ENCODE data around the gene PYGB. TPM values are rescaled to one million over a fixed set of nuclear protein-coding genes. Genes with fewer than 3 reads are reported as not detected.
"Not testable (repeated sequence)": the region's sequence is repeated elsewhere in the genome, so short reads cannot be mapped to it uniquely, and the experiment has no call there.

Gene PYGB
- total RNA-seq, 6 donors from 2014 or later: 59.4 to 128 (median 98.4) TPM

- 67 to 71% methylated on average over 6 of the region's 6 CpGs for WGBS, 2 donors
- H3K4me3 ChIP-seq: peak overlapping the region in 2 of 4 donors; percentile 13 to 15
- ATAC-seq (ENCODE audit: low FRiP score in 2 of 2): peak in 1 of 2 donors; percentile 2
- no peaks in the 10 kb centered on the region for H3K27me3 ChIP-seq
- H3K36me3 ChIP-seq: peaks cover 0 to 16% (median 7%) of the 10 kb centered on the region in 4 donors
- peak in 1 of 2 donors; percentile 18 for DNase-seq
- H3K9me3 ChIP-seq: no peaks in the 10 kb centered on the region
- peak overlapping the region; percentile 50 to 81 (median 70) for H3K27ac ChIP-seq
- no peak for TF ChIP-seq POLR2AphosphoS5 (IDR thresholded peaks at IDR 0.05)
- H3K4me1 ChIP-seq: peaks cover 14 to 25% (median 17%) of the 10 kb centered on the region in 4 donors
Measured at GRCh38 chr20:25310921-25311728, 63.2 kb downstream of the PYGB start.

GRCh38 chr20:25312716-25313115, 64.8 kb downstream of the PYGB start:
- Histone ChIP-seq H3K4me1 (peaks cover 14 to 25% (median 17%) of the 10 kb centered on the region in 4 donors), H3K36me3 (peaks cover 0 to 18% (median 4%) of the 10 kb centered on the region in 4 donors)
- peak in 1 of 2 donors; percentile 77 for DNase-seq
- 100% methylated on average over 25 of the region's 33 CpGs; no CpG with 5 or more reads in 1 of the 2 donors for WGBS, 2 donors
- not testable (repeated sequence) for H3K27me3 ChIP-seq; H3K4me3 ChIP-seq; H3K9me3 ChIP-seq; ATAC-seq (ENCODE audit: low FRiP score in 2 of 2); H3K27ac ChIP-seq

DNA sequence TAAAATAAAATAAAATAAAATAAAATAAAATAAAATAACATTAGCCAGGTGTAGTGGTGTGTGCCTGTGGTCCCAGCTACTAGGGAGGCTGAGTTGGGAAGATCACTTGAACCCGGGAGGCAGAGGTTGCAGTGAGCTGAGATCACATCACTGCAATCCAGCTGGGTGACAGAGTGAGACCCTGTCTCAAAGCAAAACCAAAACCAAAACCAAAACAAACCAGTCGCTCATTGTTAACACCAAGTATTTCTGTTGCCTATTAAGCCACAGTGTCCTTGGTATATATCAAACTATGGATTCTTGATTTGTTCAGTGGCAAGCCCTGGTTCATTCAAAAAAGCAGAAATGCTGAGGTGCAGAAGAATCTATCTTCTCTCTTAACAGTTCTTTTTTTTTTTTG, 65.7 kb downstream of the PYGB start:
- H3K4me3 ChIP-seq: no peak overlapping the region
- H3K9me3 ChIP-seq: no peaks in the 10 kb centered on the region
- no peak overlapping the region for H3K27ac ChIP-seq
- DNase-seq: no peak
- TF ChIP-seq POLR2AphosphoS5 (IDR thresholded peaks at IDR 0.05): no peak
- no peak for TF ChIP-seq EP300 (IDR thresholded peaks at IDR 0.05)
- TF ChIP-seq POLR2A (IDR thresholded peaks at IDR 0.05): no peak
- TF ChIP-seq, protein P1, sequence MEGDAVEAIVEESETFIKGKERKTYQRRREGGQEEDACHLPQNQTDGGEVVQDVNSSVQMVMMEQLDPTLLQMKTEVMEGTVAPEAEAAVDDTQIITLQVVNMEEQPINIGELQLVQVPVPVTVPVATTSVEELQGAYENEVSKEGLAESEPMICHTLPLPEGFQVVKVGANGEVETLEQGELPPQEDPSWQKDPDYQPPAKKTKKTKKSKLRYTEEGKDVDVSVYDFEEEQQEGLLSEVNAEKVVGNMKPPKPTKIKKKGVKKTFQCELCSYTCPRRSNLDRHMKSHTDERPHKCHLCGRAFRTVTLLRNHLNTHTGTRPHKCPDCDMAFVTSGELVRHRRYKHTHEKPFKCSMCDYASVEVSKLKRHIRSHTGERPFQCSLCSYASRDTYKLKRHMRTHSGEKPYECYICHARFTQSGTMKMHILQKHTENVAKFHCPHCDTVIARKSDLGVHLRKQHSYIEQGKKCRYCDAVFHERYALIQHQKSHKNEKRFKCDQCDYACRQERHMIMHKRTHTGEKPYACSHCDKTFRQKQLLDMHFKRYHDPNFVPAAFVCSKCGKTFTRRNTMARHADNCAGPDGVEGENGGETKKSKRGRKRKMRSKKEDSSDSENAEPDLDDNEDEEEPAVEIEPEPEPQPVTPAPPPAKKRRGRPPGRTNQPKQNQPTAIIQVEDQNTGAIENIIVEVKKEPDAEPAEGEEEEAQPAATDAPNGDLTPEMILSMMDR (IDR thresholded peaks at IDR 0.05): no peak
- H3K4me1 ChIP-seq: peaks cover 14 to 25% (median 17%) of the 10 kb centered on the region in 4 donors
- peaks cover 0 to 11% (median 2%) of the 10 kb centered on the region in 4 donors for H3K36me3 ChIP-seq
- no peaks in the 10 kb centered on the region for H3K27me3 ChIP-seq
- no peak for ATAC-seq (ENCODE audit: low FRiP score in 2 of 2)
- 63 to 73% methylated on average over 2 of the region's 2 CpGs for WGBS, 2 donors

DNA sequence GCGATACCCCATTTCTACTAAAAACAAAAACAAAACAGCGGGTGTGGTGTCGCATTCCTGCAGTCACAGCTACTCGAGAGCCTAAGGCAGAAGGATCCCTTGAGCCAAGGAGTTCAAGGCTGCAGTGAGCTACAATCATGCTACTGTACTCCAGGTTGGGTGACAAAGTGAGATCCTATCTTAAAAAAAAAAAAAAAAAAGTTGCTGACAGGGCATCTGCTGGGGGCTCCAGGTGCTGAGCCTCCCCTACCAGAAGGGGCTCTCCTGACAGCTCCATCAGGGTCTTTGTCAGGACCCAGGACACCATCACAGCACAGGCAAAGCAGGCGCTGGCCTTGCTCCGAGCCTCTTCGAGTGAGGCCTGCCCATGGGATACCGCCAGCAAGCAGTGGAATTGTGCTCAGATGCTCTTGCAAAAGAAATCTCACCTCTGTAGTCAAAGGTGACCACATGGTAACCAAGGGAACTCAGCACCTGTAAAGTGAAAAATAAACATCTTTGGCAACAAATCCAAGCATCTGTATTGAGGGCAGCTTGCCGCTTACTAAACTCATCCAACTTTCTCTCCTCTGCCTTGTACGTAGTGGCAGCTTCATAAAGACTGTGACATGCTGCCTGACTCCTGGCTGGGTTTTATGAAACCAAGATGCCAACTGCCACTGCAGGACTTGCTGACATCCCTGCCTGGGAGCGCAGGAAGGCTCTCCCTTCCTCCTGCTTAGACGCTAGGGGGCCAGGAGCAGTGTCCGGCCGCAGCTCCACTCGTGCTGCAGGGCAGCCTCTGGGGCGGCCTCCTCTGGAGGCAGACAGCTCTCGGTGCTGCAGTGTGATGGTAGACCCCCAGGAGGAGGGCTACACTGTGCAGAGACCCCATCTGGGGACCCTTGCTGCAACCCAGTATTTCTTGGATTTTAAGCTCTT, 66.9 kb downstream of the PYGB start:
- 87 to 96% methylated on average over 15 to 17 of the region's 17 CpGs for WGBS, 2 donors
- Histone ChIP-seq H3K27ac (no peak overlapping the region), H3K27me3 (no peaks in the 10 kb centered on the region), H3K9me3 (no peaks in the 10 kb centered on the region), H3K4me1 (peaks cover 14 to 24% (median 17%) of the 10 kb centered on the region in 4 donors), H3K36me3 (peaks cover 0 to 10% (median 2%) of the 10 kb centered on the region in 4 donors), H3K4me3 (no peak overlapping the region)
- no peak for ATAC-seq (ENCODE audit: low FRiP score in 2 of 2)
- peak in 1 of 2 donors; percentile 20 for DNase-seq
- TF ChIP-seq POLR2AphosphoS5 (IDR thresholded peaks at IDR 0.05): no peak
- TF ChIP-seq, protein P1 (IDR thresholded peaks at IDR 0.05): no peak
- no peak for TF ChIP-seq EP300 (IDR thresholded peaks at IDR 0.05)
- no peak for TF ChIP-seq POLR2A (IDR thresholded peaks at IDR 0.05)

GRCh38 chr20:25315418-25316210, 67.7 kb downstream of the PYGB start:
- no peak overlapping the region for H3K27ac ChIP-seq
- 84 to 88% methylated on average over 8 of the region's 8 CpGs for WGBS, 2 donors
- DNase-seq: peak in 1 of 2 donors; percentile 27
- H3K4me1 ChIP-seq: peaks cover 7 to 15% (median 10%) of the 10 kb centered on the region in 4 donors
- no peaks in the 10 kb centered on the region for H3K27me3 ChIP-seq
- peaks cover 0 to 17% (median 2%) of the 10 kb centered on the region in 4 donors for H3K36me3 ChIP-seq
- ATAC-seq (ENCODE audit: low FRiP score in 2 of 2): no peak
- no peaks in the 10 kb centered on the region for H3K9me3 ChIP-seq
- TF ChIP-seq, protein P1 (IDR thresholded peaks at IDR 0.05): no peak
- no peak for TF ChIP-seq EP300 (IDR thresholded peaks at IDR 0.05)
- no peak overlapping the region for H3K4me3 ChIP-seq
